Activated CD8-positive, alpha-beta memory T cell treated with anti-CD3 and anti-CD28 coated beads for 4 hours (primary cell): ENCODE results near the gene TGFBR2.

ENCODE experiments used
- DNase-seq, 2 donors: peaks; one replicate each; pipeline ENCODE4 v3.0.0-alpha.2; 2020; ENCODE audit warnings: low read depth in 2 of 2

The TGFBR2 gene

DNA sequence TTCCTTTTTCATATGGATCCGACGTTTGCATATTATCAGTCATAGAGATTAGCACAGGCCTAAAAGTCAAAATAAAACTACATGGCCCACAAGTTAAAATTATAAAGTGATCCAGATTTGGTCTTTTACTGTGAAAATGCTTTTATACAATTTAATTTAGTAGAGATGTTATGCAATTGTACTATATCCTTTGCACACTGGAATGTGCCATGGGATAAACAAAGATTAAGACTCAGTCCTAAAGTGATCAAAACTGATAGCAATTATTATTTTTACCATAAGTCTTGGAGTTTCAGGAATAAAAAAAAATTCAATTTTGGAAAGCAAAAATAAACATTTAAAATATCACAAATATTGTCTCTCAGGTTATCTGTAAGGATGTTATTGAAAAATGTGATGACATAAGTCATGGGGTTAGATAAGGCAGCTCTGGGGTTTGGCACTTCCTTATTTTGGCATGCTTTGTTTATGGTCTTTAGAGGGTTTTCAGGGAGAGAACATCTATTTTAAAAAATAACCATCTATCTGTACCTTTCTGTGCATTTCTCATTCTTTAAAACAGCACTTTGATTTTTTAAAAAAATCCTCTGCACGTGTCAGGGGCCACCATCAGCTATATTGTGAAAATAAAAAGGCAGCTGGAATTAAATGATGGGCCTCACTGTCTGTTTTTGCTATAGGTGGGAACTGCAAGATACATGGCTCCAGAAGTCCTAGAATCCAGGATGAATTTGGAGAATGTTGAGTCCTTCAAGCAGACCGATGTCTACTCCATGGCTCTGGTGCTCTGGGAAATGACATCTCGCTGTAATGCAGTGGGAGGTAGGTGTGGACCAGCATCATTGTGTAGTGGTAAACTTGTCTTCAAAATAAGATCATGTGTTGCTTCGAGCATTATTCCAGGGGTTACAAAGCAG is 67.3 kb downstream of the TGFBR2 start:
- DNase-seq: no peak

- DNase-seq: no peak
These were observed 68.6 kb downstream of the TGFBR2 start for GRCh38 chr3:30675006-30675405.

GRCh38 chr3:30675774-30676173 is 69.4 kb downstream of the TGFBR2 start:
- DNase-seq: no peak

DNA sequence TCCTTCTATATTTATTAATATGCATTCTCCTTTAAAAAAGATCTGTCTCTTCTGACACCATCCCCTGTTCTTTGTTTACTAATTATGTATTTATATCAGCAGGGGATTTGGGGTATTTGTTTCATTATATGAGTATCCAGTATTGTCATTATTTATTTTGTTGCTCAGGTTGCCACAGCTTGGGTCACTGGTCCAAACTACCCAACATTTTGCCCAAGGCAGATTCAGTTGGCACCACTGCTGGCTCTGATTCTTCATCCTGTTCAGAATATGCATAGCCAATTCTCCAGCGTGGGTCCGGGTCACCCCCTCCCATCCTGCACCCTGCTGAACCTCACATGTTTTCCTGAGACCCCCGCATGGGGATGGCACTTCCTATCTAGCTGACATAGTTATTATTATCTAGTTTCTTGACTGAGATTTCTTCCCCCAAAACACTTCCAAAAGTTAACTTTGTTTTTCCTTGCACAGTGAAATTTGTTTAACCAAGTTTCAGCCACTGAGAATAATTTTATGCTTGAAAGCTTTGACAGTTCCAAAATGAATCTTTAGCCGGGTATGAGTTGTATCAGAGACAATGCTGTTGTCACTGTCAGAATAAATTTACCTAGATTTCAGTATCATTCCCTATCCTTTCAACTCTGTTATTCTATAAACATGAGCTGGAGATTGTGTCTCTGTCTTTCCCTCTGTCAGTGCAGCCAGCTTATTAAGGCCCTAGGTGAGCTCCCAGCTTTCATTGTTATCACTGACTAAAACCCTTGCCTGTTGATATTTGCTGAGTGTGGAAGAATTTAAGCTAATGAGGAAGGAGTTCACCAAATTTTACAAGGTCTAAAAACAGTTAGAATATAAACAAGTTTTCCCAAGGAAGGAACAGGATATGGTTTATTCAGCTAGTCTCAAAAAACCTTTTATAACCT is 70.3 kb downstream of the TGFBR2 start:
- no peak for DNase-seq

DNA sequence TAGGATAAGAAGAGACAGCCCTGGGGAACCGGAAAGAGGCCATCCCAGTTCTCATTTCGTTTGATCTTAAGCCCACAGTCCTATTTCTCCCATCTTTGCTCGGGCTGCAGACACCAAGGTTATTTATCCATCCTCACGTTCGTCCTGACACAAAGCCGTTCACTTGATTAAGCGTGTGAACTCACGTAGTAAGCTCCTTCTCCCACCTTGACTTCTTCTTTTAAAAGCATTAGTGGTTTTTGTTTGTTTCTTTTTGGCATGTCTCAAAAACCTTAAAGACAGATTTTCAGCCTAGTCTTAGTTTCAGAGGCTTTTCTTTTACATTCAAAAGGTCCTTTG is 70.9 kb downstream of the TGFBR2 start:
- no peak for DNase-seq

GRCh38 chr3:30679045-30679444 is 72.6 kb downstream of the TGFBR2 start:
- no peak for DNase-seq

DNA sequence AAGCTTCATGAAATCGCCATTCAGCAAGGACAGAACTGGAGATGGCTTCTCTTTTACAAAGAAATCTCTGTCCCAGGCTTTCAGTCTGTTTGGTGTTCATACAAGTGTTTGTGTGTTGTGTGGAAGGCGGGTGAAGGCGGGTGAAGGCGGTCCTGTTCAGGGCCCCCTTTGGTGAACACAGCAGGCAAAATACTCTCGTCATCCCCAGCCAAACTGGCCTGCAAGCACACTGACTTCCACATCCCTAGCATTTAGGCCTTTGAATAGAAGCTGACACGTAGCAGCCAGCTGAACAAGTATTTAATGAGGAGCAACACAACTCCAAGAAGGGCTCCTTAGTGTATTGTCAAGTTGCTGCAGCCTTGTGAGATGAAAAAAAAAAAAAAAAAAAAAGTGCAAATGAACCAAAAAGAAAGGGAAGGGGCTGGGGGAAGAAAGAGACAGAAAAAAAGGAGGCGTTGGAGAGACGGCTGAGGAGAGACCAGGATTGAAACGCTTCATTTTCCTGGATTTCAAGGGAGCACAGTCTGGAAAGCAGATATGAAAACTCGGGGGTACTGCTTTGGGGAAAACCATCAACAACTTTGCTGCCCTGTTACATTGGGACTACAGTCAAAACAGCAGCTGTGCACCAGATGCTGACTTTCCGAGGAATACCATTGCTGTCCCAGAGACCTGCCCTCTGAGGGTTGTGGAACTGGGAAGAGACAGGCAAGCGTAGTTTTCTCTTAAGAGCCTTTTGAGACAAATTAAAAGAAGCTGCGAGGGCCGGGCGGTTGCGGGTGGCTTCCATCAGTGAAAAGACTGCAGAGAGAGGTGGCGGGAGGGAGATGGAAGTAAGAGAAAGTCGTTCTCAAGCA is 74.6 kb downstream of the TGFBR2 start:
- no peak for DNase-seq

GRCh38 chr3:30681649-30682211 is 75.3 kb downstream of the TGFBR2 start:
- DNase-seq: no peak

DNA sequence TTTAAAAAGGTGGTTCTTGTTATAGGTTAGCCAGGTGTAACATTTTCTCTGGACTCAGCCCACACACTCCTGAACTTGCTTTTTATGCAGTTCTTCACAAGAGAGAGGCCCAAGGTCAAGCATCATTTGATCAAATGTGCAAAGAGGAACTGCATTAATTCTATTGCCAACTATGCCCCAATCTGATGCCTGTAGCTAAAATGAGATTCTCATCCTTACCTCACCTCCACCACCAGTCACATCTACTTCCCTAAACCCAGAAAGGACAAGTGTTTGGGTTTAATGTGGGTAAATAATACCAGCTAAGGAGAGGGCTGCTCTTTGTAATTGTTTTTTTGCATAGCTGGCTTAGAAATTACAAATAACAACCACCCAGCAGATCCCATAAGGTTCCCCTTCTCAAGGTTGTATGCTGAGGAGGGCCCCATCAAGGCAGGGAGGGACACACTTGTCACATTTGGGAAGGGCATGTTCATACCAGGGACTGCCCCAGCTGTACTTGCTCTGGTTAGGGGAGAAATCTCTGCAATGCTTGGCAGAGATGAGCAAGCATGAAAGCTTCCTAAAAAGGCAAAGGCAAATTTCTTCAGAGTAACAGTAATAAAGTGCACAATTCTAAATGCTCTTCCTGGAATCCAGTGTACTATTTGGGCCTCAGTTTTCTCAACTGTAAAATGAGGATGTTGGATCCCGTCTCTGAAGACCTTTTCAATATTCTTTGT is 76.2 kb downstream of the TGFBR2 start:
- DNase-seq: no peak

DNA sequence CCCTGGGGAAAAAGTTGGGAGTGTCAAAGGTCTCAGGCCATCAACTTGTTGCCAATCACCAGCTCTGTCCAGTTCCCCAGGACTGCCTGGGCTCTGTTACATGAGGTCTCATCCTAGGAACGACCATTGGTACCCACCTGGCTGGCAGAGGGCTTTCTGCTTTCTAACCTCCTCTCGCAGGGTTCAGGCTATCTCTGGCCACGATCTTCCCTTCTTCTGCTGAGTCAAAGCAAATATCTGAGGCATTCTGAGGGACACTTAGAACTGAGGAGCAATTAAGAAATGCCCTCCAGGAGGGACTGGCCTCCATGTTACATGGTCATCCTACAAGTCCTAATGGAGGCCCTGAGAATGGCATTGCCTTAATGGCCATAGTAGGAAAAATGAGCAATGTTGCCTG is 77.4 kb downstream of the TGFBR2 start:
- DNase-seq: no peak

DNA sequence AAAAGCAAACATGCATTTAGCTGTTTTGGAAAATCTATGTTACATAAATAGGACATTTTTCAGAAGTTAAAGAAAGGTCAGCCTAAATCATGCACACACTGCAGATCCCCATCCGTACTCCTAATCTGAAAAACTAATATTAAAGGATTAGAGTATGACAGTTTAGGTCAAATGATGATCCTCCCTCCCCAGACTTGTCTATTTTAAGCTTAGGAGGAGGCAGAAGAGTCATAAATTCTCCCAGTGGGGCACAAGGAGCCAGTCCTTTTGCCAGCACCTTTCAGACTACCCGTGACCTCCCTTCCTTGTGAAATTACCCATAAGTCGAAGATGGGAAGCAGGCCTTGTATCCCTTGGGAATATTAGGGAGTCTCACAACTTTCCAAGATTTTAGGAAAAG is 78.0 kb downstream of the TGFBR2 start:
- no peak for DNase-seq

DNA sequence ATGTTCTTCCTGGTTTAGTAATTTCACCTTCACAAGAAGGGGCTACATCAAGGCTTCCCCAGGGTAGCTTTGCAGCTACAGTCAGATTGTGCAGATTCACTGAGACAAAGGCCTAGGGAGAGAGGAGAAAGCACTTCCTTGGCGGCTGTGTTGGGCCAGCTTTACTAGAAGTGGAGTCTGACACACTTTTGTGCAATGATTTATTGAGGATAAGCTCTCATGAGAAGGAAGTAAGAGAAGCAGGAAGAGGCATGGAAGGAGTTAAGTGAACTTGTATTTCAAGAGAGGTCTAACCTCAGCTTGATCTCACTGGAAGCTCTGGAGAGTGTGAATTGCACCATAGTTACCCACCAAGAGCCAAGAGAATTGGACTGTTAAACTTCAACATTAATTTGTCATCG is 78.9 kb downstream of the TGFBR2 start:
- DNase-seq: no peak

- no peak for DNase-seq
These were observed 79.8 kb downstream of the TGFBR2 start for GRCh38 chr3:30686176-30686575.

DNA sequence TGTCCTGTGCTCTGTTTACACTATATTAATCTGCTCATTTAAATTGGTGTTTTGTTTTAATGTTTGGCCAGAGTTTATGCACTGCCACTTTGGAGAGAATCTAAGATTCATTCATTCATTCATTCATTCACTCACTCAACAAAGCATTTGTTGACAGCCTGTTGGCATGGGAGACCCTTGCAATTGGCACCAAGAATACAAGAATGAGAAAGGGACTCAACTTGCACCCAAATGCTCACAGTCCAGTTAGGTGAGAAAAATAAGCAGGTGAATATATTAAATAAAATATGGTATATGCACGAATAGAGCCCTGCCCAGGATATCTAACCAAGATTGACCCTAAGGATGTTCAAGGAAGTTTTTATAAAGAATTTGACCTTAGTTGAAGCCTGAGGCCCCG is 80.4 kb downstream of the TGFBR2 start:
- DNase-seq: no peak

DNA sequence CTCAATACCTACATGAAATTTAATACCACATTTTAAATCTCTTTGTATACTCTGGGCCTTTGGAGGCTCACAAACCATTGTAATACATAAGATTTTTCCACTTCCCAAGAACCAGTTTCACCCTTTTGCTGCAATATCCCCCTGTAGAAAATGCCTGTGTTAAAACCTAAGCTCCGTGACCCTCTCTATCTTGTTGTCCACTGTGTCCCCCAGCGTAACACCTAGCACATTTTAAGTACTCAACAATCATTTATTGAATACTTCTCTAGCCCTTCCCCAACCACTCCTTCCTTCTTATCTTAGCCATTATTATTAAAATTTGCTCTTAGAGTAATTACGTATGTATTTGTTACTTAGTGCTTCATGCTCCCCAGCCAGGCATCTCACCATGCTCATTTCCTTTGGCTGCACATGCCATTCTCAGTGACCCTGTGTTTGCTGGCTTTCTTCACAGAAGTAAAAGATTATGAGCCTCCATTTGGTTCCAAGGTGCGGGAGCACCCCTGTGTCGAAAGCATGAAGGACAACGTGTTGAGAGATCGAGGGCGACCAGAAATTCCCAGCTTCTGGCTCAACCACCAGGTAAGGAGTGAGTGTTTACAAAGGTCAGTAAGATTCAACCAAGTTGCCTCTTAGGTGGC is 81.6 kb downstream of the TGFBR2 start:
- no peak for DNase-seq

DNA sequence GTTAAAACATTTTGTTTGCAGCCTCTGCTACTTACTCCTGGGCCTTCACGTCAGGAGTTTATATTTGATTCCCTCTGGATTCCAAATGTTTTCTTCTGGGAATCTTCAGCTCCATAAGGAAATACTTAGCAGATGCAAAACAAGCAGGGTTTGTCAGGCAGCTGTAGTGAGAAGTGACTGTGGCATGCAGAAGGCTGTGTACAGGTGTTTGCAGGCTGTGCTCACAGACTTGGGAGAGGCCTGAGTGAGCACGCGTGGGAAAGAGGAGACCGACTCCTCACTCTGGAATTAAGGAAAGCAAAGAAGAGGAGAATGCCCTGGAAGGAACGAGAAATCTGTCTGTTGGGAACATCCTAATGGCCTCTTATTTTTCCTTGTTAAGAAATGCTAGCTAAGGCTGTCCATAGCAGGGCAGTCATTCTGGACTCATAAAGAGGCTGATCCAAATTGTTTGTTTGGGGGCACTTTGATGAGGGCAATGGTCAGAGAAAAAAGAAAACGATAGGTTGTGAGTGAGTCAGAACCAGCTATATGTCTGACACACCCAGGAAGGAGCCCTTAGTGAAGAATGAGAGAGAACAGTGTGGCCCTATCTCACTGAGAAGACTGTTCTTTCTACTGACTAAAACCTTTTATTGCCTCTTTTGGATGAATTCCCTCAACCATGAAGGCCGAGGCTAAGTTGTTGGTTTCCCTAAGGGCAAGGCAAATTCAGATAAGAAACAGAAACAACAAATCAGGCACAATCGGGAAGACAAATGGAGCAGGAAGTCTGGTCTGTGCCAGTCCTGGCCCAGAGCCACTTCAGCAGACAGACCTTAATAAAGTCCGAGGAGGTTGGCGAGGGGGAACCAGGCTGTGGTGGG is 82.6 kb downstream of the TGFBR2 start:
- DNase-seq: no peak

DNA sequence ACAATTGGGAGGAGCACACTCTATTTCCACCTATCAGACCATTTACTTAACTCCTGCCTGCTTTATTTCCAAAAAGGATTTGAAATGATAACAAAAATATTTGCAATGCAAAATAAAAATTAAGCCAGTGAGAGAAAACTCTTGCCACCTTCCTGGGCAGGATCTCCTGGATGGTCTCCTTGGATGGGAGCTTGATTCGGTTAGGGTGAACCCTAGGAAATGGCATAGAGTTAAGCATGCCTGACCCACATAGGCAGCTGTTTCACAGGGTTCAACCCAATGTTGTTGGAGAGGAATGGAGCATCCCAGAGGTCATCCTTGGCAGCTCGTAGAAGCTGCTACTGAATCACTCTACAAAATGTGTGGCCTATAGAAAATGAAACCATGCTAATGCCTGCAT is 83.8 kb downstream of the TGFBR2 start:
- DNase-seq: no peak

GRCh38 chr3:30691249-30691880 is 85.0 kb downstream of the TGFBR2 start:
- DNase-seq: no peak

DNA sequence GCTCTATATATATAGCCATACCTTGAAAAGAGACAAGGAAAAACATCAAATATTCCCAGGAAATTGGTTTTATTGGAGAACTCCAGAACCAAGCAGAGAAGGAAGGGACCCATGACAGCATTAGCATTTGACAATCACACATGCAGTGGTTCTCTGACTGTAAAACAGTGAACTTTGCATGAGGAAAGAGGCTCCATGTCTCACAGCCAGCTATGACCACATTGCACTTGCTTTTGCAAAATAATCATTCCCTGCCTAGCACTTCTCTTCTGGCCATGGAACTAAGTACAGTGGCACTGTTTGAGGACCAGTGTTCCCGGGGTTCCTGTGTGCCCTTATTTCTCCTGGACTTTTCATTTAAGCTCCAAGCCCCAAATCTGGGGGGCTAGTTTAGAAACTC is 85.5 kb downstream of the TGFBR2 start:
- DNase-seq: no peak
